Cardiac septum (tissue), 1 donor: ENCODE measurements around the gene TENM4. TPM values are rescaled to one million over a fixed set of nuclear protein-coding genes. Genes with fewer than 3 reads are reported as not detected.

Experiments
- DNase-seq: peaks from one replicate; pipeline ENCODE4 v3.0.0-alpha.2; 2020; ENCODE audit warnings: low spot score
- intact Hi-C: fragments of 100-400 bp; cut with DNase I; formaldehyde crosslinking; loops from one replicate; pipeline ENCODE4 v1.14.0; 2022
- total RNA-seq: library from RNA; stranded (reverse); fragmentation: NEBNext Ultra II Directional; extraction: Animal tissue kit (Norgen Biotek cat#: 25700); gene quantifications from one replicate; pipeline ENCODE4 v1.2.1, GENCODE V29; 2021
- donor health status: DM: no; HTN: no; CAD: no.

The TENM4 gene
- total RNA-seq, 1 donor from 2014 or later = 3.4 TPM

- intact Hi-C loops = no loop called here
- DNase-seq = no peak
Observed at GRCh38 chr11:79168530-79169110, 272.2 kb downstream of the TENM4 start.

GRCh38 chr11:79167510-79168188, 273.2 kb downstream of the TENM4 start:
- no peak for DNase-seq
- intact Hi-C loops = no loop called here

GRCh38 chr11:79165908-79166307, 274.9 kb downstream of the TENM4 start:
- no peak for DNase-seq
- intact Hi-C loops = no loop called here

- no peak for DNase-seq
- intact Hi-C loops = no loop called here
Observed at GRCh38 chr11:79160791-79161403, 279.9 kb downstream of the TENM4 start.

- intact Hi-C loops = no loop called here
- no peak for DNase-seq
Observed at GRCh38 chr11:79159657-79160450, 281.0 kb downstream of the TENM4 start.

GRCh38 chr11:79157738-79158137, 283.1 kb downstream of the TENM4 start:
- no peak for DNase-seq
- intact Hi-C loops = no loop called here

- DNase-seq = no peak
- intact Hi-C loops = no loop called here
Observed at GRCh38 chr11:79156031-79156430, 284.8 kb downstream of the TENM4 start.

- DNase-seq = no peak
- intact Hi-C loops = no loop called here
Observed at GRCh38 chr11:79155237-79155636, 285.6 kb downstream of the TENM4 start.

- DNase-seq = no peak
- intact Hi-C loops = no loop called here
Observed at GRCh38 chr11:79152511-79152910, 288.3 kb downstream of the TENM4 start.

GRCh38 chr11:79151396-79151795, 289.4 kb downstream of the TENM4 start:
- intact Hi-C loops = no loop called here
- no peak for DNase-seq

- no peak for DNase-seq
- intact Hi-C loops = no loop called here
Observed at GRCh38 chr11:79150966-79151365, 289.9 kb downstream of the TENM4 start.

- DNase-seq = no peak
- intact Hi-C loops = no loop called here
Observed at GRCh38 chr11:79150320-79150719, 290.5 kb downstream of the TENM4 start.

GRCh38 chr11:79147731-79148130, 293.1 kb downstream of the TENM4 start:
- no peak for DNase-seq
- intact Hi-C loops = no loop called here

GRCh38 chr11:79147011-79147410, 293.8 kb downstream of the TENM4 start:
- intact Hi-C loops = no loop called here
- no peak for DNase-seq

GRCh38 chr11:79139900-79140299, 300.9 kb downstream of the TENM4 start:
- intact Hi-C loops = no loop called here
- no peak for DNase-seq

GRCh38 chr11:79129702-79130101, 311.1 kb downstream of the TENM4 start:
- no peak for DNase-seq
- intact Hi-C loops = no loop called here

GRCh38 chr11:79128291-79128690, 312.5 kb downstream of the TENM4 start:
- DNase-seq = no peak
- intact Hi-C loops = no loop called here

- no peak for DNase-seq
- intact Hi-C loops = no loop called here
Observed at GRCh38 chr11:79122759-79123158, 318.1 kb downstream of the TENM4 start.

GRCh38 chr11:79121351-79121750, 319.5 kb downstream of the TENM4 start:
- intact Hi-C loops = no loop called here

GRCh38 chr11:79119491-79120284, 321.1 kb downstream of the TENM4 start:
- no peak for DNase-seq
- intact Hi-C loops = no loop called here

More at GRCh38 chr11:79121351-79121750, 319.5 kb downstream of the TENM4 start:
- no peak for DNase-seq
